ENCODE measurements around the gene NUBP2.

The NUBP2 gene

DNA sequence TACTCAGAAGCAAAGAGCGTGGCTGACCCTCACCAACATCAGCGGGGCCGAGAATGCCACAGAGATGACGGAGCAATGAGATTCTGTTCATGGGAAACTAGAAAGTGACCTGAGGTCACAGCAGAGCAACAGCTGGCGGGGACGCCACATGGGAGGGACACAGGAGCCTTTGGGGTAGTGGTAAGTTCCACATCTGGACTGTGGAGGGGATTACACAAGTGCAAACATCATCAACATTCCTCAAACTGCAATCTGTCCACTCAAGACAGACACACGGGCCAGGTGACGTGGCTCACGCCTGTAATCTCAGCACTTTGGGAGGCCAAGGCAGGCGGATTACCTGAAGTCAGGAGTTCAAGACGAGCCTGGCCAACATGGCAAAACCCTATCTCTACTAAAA, 32.7 kb downstream of the NUBP2 start:
- no peak for DNase-seq

DNA sequence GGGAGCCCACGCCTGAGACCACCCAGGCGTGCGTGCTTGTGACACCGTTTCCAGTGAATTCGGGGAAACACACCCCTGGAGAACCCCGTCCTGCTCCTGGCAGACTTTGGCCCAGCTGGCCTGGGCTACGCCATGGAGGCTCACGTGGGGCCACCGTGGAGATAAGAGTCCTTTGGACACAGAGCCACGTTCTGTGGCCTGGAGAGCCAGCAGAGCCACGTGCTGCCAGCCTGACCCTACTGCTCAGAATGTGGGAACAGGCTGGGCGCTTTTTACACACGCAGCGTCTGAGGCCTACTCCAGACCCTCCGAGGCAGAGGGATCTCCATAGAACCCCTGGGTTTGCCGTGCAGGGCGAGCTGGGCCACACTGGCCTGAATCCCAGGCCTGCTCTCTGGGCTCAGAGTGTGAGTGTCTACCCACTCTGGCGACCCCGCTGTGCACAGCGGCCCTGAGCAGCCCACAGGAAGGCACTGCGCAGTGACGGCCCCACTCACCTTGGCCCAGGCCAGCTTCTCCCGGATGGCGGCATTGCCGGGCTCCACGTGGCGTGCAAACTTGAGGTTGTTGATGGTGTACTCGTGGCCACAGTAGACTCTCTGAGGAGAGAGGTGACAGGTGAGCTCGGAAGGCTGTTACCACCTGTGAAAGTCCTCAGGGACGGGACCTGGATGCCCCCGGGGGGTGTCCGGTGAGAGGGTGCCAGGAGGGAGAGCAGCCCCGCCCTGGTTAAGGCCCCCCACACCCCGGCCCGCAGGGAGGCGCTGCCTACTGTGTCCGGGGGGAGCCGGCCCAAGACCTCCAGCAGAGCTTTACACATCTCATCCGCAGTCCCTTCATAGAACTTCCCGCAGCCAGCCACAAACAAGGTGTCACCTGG, 33.9 kb downstream of the NUBP2 start:
- no peak for DNase-seq

DNA sequence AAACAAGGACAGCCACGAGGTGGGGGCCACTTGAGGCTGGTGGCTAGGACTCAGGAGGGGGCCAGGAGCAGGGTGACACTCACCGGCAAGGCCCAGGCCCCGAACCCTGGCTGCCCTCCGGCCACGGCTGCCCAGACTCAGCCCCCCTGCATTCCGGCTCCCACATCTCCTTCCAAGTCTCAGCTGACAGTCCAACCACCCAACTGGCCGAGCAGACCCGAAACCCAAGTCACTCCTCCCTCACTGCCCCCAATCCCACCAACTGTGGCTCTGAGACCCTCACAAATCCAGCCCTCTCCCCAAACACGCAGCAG, 34.5 kb downstream of the NUBP2 start:
- DNase-seq = no peak

DNA sequence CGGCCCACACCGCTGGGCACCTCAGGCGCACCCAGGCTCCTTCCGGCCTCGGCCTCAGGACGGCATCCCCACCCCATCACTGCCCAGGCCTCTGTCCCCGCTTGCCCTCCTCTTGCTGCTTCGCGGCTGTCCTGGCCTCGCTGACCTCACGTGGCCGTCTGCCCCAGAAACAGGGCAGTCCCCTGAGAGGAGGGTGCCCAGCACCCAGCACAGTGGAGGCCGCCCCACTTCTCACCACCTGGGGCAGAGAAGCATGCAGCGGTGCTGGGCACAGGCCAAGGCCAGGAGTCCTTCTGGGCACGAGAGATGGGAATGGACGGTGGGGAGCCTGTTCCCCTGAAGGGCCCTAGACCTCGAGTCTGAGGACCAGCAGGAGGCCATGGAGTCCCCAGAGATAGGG, 35.0 kb downstream of the NUBP2 start:
- DNase-seq = no peak

DNA sequence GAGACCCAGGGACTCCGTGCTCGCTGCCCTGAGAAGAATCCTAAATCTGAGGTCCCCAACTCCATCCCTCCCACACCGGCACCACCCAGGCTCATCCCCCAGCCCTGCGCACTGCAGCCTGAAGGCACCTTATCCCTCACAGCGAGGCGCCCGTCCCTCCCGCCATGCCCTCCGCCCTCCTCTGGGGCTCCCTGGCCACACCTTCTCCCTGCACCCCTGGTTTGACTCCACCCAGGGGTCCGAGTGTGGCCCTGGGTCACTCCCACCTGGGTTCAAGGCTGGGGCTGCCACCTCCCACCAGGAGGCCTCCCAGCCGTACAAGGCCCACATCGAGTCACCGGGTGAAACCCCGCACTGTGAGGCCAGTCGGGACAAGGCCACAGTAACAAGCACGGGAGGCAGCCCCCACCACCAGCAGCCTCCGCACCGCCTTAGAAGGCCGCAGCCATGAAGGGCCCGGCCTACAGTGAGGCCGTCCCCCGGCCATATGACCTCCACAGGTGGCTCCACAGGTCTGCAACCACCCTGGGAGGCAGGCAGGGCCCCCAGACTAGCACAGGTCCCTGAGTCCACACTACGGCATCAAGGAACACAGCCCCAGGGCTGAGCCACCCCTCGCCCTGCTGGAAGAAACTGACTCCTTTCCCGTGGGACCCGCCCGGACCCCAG, 35.6 kb downstream of the NUBP2 start:
- no peak for DNase-seq

DNA sequence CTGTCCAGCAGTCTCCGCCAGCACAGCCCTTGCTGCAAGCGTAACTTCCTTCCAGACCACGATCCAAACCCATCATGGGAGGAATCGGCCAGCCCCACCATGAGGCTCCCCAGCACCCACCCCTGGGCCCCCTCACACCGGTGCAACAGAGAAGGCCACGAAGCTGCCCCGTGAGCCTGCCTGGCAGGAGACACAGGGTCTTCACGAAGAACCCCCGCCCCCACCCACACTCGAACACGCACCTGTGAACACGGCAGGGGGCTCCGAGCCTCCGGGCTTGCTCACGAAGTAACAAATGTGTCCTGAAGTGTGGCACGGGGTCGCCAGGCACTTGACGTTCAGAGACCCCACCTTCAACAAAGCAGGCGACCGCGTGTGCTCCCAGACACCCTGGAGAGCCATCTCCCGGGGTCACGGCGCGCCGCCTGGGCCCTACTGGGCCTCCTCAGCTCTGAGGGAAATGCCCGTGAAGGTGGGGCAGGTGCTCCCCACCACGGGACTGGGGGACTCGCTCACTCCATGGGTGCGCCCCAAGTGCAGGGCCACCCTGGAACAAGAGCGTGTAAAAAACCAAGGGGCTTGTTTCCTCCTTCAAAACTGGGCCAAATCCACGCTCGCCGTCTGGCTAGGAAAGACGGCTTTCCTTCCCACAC, 36.2 kb downstream of the NUBP2 start:
- no peak for DNase-seq

DNA sequence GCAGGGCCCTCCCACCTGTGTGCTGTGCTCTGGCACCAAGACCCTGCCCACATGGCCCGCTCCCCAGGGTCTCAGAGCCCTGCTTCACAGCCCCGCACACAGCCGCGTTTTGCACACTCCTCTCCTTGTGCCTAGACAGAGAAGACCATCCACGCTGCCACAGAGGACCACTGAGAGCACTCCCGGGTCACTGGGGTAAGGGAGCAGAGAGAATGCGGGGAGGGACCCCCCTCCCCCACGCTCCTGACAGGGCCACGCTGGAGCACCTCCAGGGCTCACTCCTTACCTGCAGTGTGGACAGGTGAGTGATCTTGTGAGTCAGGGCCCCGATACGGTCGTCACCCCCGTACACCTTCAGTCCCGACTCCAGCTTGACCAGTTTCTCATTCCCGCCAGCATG, 36.9 kb downstream of the NUBP2 start:
- no peak for DNase-seq

GRCh38 chr16:1820096-1820945, 37.6 kb downstream of the NUBP2 start:
- DNase-seq = no peak

DNA sequence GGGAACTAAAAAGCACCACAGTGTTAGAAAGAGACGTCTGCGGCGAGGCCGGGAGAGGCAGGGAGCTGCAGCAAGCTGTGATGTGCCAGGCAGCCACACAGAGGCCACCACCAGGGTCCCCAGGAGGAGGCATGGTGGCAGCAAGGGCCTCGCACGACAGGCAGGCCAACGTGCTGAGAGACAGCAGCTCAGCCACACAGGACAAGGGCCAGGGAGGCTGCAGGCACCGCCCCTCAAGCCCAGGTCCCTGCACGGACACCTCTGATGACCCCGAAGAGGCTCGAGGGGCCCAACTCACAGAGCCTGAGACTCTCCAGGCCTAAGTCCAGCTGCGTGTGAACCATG, 38.2 kb downstream of the NUBP2 start:
- DNase-seq = no peak

DNA sequence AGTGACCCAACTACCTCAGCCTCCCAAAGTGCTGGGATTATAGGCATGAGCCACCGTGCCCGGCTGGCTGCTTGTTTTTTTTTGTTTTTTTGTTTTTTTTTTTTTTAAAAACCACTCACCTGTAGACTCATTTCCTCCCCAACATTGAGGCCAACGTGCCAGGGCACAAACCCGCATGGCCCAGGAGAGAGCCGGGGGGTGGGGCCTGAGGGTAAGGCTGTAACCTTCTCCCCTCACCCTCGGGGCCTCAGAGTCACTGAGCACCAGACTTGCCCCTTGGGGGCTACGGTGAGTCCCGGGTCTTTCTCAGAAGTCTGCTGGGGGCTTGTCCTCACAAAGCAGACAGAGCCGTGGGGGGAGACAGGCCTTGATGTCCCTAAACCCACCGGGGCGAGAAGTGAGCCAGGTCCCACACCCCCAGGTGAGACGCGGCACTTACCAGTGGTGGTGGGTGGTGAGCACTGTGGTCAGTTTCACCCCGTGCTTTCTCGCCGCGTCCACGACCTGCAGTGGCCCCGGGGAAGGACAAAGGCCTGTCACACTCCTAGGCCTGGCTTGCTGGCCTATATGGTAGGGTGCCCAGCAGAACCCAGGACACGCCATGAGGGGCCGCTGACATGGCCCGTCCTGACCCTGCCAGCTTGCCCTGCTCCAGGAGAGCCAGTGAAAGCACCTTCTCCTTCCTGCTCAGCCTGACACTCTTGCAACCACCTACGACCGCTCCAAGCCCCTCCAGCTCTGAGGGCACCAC, 39.3 kb downstream of the NUBP2 start:
- DNase-seq = no peak

- no peak for DNase-seq
These were observed 40.0 kb downstream of the NUBP2 start for GRCh38 chr16:1822801-1823200.

- no peak for DNase-seq
These were observed 41.1 kb downstream of the NUBP2 start for GRCh38 chr16:1823821-1824220.

DNA sequence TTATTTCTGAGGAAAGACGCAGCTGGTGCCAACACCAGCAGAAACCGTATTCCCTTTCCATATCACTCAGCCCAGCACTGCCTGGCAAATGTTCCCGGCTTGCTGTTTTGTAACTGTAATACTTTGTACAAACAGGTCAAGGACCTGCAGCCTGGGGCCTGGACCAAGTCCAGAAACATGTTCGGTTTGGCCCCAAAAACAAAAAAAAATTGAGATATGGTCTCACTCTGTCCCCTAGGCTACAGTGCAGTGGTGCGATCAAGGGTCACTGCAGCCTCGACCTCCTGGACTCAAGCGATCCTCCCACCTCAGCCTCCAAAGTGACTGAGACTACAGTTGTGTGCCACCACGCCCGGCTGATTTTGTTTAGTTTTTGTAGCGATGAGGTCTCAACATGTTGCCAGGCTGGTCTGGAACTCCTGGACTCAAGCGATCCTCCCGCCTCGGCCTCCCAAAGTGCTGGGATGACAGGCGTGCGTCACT, 42.7 kb downstream of the NUBP2 start:
- DNase-seq = no peak

DNA sequence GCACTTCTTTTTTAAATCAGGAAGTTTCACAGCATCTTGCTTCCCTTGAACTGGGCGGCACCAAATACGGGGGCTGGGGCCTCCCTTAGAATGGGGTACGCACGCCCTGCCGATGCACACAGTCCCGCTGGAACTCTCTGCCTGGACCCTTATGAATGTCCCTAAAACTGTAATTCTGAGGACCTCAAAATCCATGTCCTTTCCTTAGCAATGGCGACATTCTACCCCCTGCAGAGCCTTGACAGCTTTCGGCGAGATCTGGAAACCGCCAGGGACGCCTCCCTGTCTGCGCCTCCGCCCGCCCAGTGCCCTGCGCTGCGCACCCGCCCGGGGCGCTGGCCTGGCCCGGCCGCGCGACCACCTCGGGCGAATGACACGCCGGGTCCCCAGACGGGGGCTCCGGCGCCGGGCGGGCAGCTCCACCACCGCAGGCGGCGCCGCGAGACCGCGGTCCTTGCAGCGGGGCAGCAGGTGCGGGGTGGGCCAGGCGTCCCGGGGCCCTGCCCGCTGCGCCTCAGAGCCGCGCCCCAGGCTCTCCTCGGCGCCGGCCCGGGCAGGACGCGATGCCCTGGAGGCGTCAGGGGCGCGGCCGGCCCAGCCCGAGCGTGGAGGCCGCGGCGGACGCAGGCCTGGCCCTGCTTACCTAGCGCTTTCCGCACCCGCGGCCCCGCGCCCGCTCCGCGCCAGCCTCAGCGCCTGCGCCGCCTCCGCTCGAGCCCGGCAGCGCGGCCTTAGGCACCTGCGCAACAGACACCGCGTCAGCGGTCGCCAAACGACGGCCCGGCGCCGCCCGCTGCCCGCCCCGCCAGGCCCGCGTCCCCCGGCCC, 43.3 kb downstream of the NUBP2 start:
- DNase-seq = no peak

GRCh38 chr16:1826691-1827573, 44.2 kb downstream of the NUBP2 start, which contains the start of the genes FAHD1 and HAGH:
Gene FAHD1 (plus strand): TSS chr16:1827206. CDS start chr16:1827239, 33 bp downstream.
Gene HAGH (minus strand): TSS chr16:1826825. CDS start chr16:1826787, 38 bp downstream.
- peak; percentile 76 for DNase-seq

- no peak for DNase-seq
These were observed 46.1 kb downstream of the NUBP2 start for GRCh38 chr16:1828645-1829410.

- DNase-seq = no peak
These were observed 47.5 kb downstream of the NUBP2 start for GRCh38 chr16:1830213-1830612.

GRCh38 chr16:1831186-1832075, 48.7 kb downstream of the NUBP2 start:
- no peak for DNase-seq
